A549 (cell line): ENCODE results near the gene RBL2.

Source experiments
- CTCF ChIP-seq: fragments of >200 bp; sonication (Bioruptor Twin); formaldehyde crosslinking; IDR thresholded peaks from 3 replicates; pipeline ENCODE4 v1.5.1; 2016
- TFCP2L1 ChIP-seq: fragments of 250-450 bp; sonication (Bioruptor Pico); IDR thresholded peaks from 2 replicates; pipeline ENCODE4 v1.5.0; 2021; ENCODE audit warnings: mild to moderate bottlenecking

GRCh38 chr16:53476867-53477266 lies 42.6 kb downstream of the RBL2 start:
- TF ChIP-seq CTCF = no peak
- TF ChIP-seq TFCP2L1 (CRISPR knock-in tag) = no peak
